GM20000 (cell line): ENCODE results near the gene MYH10.

Experiments
- DNase-seq: peaks from one replicate; pipeline ENCODE4 v3.0.0; 2012; ENCODE audit warnings: low spot score
- CTCF ChIP-seq: IDR thresholded peaks from 2 replicates; pipeline ENCODE4 v1.5.1; 2012; ENCODE audit warnings: mild to moderate bottlenecking, control low read depth; ENCODE audit errors: extremely low read depth, missing control alignments

Gene MYH10

GRCh38 chr17:8462564-8462963, 168.0 kb downstream of the MYH10 start:
- TF ChIP-seq CTCF = no peak
- no peak for DNase-seq

- TF ChIP-seq CTCF = no peak
- no peak for DNase-seq
Observed at GRCh38 chr17:8459831-8460230, 170.7 kb downstream of the MYH10 start.

- DNase-seq = no peak
- TF ChIP-seq CTCF = no peak
Observed at GRCh38 chr17:8459107-8459506, 171.4 kb downstream of the MYH10 start.

- no peak for TF ChIP-seq CTCF
Observed at GRCh38 chr17:8458128-8458527, 172.4 kb downstream of the MYH10 start.

GRCh38 chr17:8455665-8456209, 174.8 kb downstream of the MYH10 start:
- no peak for TF ChIP-seq CTCF
- no peak for DNase-seq

More at GRCh38 chr17:8458128-8458527, 172.4 kb downstream of the MYH10 start:
- no peak for DNase-seq

GRCh38 chr17:8453326-8453725, 177.2 kb downstream of the MYH10 start:
- DNase-seq = no peak
- TF ChIP-seq CTCF = no peak

- no peak for DNase-seq
- TF ChIP-seq CTCF = no peak
Observed at GRCh38 chr17:8451933-8452614, 178.5 kb downstream of the MYH10 start.
